HUES48 (cell line): ENCODE results near the gene LPAR3.
"Not testable (repeated sequence)": the region's sequence is repeated elsewhere in the genome, so short reads cannot be mapped to it uniquely, and the experiment has no call there.

ENCODE experiments used
- H3K27ac ChIP-seq: one replicate; pipeline ENCODE4 v1.7.0; 2013; ENCODE audit warnings: low read depth, low read length, inconsistent platforms
- H3K27me3 ChIP-seq: 2 replicates; pipeline ENCODE4 v1.6.1; 2013; ENCODE audit warnings: mild to moderate bottlenecking, low read length; ENCODE audit not compliant: control insufficient read depth, insufficient read depth
- H3K36me3 ChIP-seq: 2 replicates; pipeline ENCODE4 v1.6.1; 2013; ENCODE audit warnings: low read length; ENCODE audit not compliant: control insufficient read depth, insufficient read depth
- H3K4me1 ChIP-seq: 2 replicates; pipeline ENCODE4 v1.6.1; 2013; ENCODE audit warnings: mild to moderate bottlenecking, low read length; ENCODE audit not compliant: control insufficient read depth, insufficient read depth
- H3K4me3 ChIP-seq: 2 replicates; pipeline ENCODE4 v1.5.1; 2013; ENCODE audit warnings: mild to moderate bottlenecking, low read depth, low read length
- H3K9ac ChIP-seq: 2 replicates; pipeline ENCODE4 v1.6.1; 2013; ENCODE audit warnings: mild to moderate bottlenecking, low read depth, low read length, moderate library complexity
- H3K9me3 ChIP-seq: 2 replicates; pipeline ENCODE4 v1.6.1; 2013; ENCODE audit warnings: low read length; ENCODE audit not compliant: control insufficient read depth, insufficient read depth

LPAR3 gene

GRCh38 chr1:84928979-84929378 is 36.0 kb upstream of the LPAR3 start:
- H3K4me1 ChIP-seq: peaks cover 8% of the 10 kb centered on the region; the same call in 1 of the 2 replicates
- no peaks in the 10 kb centered on the region for H3K36me3 ChIP-seq
- no peak overlapping the region for H3K4me3 ChIP-seq
- no peaks in the 10 kb centered on the region for H3K27me3 ChIP-seq
- H3K27ac ChIP-seq: no peak overlapping the region
- no peak overlapping the region for H3K9ac ChIP-seq
- H3K9me3 ChIP-seq: no peaks in the 10 kb centered on the region

DNA sequence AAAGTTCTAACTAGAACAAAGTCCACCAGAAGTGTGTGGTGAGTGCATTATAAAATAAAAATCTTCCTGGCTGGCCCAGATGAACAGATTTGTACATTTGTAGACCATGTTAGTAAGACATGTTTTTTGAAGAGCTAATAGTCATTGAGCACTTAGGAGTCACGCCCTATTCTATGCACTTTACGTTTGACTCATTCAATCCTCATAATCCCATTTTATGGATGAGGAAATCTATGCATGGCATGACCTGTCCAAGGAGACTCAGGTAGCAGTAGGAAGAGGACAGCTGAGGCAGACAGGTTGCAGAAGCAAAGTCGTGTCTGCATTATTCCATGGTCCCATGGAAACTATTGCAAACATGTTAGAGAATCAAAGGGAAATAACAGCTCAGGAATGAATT is 30.3 kb upstream of the LPAR3 start:
- H3K9ac ChIP-seq: no peak overlapping the region
- no peak overlapping the region for H3K4me3 ChIP-seq
- H3K27ac ChIP-seq: no peak overlapping the region
- H3K27me3 ChIP-seq: no peaks in the 10 kb centered on the region
- H3K9me3 ChIP-seq: no peaks in the 10 kb centered on the region
- H3K4me1 ChIP-seq: no peaks in the 10 kb centered on the region
- H3K36me3 ChIP-seq: no peaks in the 10 kb centered on the region

DNA sequence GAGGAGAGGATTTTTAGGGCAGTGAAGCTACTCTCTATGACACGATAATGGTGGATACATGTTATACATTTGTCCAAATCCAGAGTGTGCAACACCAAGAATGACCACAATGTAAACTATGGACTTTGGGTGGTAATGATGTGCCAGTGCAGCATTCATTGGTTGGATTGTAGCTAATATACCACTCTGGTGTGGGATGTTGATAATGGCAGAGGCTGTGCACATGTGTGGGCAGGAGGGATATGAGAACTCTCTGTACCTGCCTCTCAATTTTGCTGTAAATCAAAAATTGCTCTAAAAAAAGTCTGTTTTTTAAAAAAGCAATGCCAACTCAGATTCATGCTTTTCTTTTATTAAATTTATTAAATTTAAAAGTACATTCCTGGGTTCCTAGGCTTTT is 27.2 kb upstream of the LPAR3 start:
- H3K27ac ChIP-seq: no peak overlapping the region
- H3K4me3 ChIP-seq: no peak overlapping the region
- H3K9me3 ChIP-seq: no peaks in the 10 kb centered on the region
- no peak overlapping the region for H3K9ac ChIP-seq
- no peaks in the 10 kb centered on the region for H3K36me3 ChIP-seq
- no peaks in the 10 kb centered on the region for H3K27me3 ChIP-seq
- no peaks in the 10 kb centered on the region for H3K4me1 ChIP-seq

GRCh38 chr1:84919461-84919970 is 26.5 kb upstream of the LPAR3 start:
- H3K9ac ChIP-seq: no peak overlapping the region
- no peak overlapping the region for H3K4me3 ChIP-seq
- no peak overlapping the region for H3K27ac ChIP-seq
- no peaks in the 10 kb centered on the region for H3K36me3 ChIP-seq
- H3K27me3 ChIP-seq: no peaks in the 10 kb centered on the region
- H3K9me3 ChIP-seq: no peaks in the 10 kb centered on the region
- H3K4me1 ChIP-seq: no peaks in the 10 kb centered on the region

DNA sequence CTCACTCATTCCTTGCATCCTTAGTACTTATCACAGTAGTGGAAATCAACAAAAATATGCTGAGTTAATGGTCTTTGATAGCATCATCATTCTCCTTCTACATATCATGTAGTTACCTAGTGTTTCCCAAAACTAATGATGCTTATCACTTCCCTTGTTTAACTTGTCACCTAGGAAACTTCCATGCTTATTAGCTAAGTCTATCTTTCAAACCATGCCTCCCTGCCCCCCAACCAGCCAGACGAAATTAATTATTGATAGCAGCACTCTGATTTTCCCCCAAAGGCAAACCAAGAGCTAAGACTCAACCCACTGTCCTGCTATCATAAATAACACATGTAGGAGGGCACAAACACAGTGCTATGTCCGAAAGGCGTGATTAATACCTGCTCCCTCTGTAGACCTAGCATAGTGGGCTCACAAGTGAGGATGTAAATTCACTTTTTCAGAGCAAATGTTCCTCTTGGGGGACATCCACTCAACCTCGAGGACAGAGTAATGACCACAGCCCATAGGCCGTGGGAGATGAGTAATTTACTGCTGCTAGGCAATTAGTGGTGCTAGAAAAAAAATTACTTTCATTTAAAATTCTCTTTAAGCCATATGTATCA is 25.8 kb upstream of the LPAR3 start:
- H3K4me3 ChIP-seq: no peak overlapping the region
- no peaks in the 10 kb centered on the region for H3K4me1 ChIP-seq
- no peaks in the 10 kb centered on the region for H3K27me3 ChIP-seq
- H3K36me3 ChIP-seq: no peaks in the 10 kb centered on the region
- no peak overlapping the region for H3K9ac ChIP-seq
- H3K27ac ChIP-seq: no peak overlapping the region
- no peaks in the 10 kb centered on the region for H3K9me3 ChIP-seq

GRCh38 chr1:84916897-84917296 is 23.9 kb upstream of the LPAR3 start:
- no peaks in the 10 kb centered on the region for H3K36me3 ChIP-seq
- no peak overlapping the region for H3K9ac ChIP-seq
- no peaks in the 10 kb centered on the region for H3K9me3 ChIP-seq
- H3K4me1 ChIP-seq: no peaks in the 10 kb centered on the region
- H3K27me3 ChIP-seq: no peaks in the 10 kb centered on the region
- H3K4me3 ChIP-seq: no peak overlapping the region
- no peak overlapping the region for H3K27ac ChIP-seq

- Histone ChIP-seq H3K4me3 (no peak overlapping the region), H3K27ac (no peak overlapping the region), H3K4me1 (no peaks in the 10 kb centered on the region), H3K36me3 (no peaks in the 10 kb centered on the region), H3K9ac (no peak overlapping the region), H3K9me3 (no peaks in the 10 kb centered on the region), H3K27me3 (no peaks in the 10 kb centered on the region)
These were observed 20.5 kb upstream of the LPAR3 start for GRCh38 chr1:84913555-84913892.

GRCh38 chr1:84912726-84913554 is 19.9 kb upstream of the LPAR3 start:
- Histone ChIP-seq H3K27me3 (no peaks in the 10 kb centered on the region), H3K9ac (no peak overlapping the region), H3K4me3 (no peak overlapping the region), H3K9me3 (no peaks in the 10 kb centered on the region), H3K36me3 (no peaks in the 10 kb centered on the region), H3K27ac (no peak overlapping the region), H3K4me1 (peaks cover under 1% of the 10 kb centered on the region; the same call in 1 of the 2 replicates)

DNA sequence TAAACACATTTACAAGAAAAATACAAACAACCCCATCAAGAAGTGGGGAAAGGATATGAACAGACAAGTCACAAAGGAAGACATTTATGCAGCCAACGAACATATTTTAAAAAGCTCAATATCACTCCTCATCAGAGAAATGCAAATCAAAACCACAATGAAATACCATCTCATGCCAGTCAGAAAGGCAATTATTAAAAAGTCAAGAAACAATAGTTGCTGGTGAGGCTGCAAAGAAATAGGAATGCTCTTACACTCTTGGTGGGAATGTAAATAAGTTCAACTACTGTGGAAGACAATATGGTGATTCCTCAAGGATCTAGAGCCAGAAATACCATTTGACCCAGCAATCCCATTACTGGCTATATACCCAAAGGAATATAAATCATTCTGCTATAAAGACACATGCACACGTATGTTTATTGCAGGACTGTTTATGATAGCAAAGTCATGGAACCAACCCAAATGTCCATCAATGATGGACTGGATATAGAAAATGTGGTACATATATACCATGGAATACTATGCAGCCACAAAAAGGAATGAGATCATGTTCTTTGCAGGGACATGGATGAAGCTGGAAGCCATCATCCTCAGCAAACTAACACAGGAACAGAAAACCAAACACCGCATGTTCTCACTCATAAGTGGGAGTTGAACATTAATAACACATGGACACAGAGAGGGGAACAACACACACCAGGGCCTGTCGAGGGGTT is 15.9 kb upstream of the LPAR3 start:
- not testable (repeated sequence) for H3K4me3 ChIP-seq, H3K27me3 ChIP-seq, H3K9me3 ChIP-seq, H3K27ac ChIP-seq, H3K9ac ChIP-seq, H3K36me3 ChIP-seq
- peaks cover 11% of the 10 kb centered on the region for H3K4me1 ChIP-seq

DNA sequence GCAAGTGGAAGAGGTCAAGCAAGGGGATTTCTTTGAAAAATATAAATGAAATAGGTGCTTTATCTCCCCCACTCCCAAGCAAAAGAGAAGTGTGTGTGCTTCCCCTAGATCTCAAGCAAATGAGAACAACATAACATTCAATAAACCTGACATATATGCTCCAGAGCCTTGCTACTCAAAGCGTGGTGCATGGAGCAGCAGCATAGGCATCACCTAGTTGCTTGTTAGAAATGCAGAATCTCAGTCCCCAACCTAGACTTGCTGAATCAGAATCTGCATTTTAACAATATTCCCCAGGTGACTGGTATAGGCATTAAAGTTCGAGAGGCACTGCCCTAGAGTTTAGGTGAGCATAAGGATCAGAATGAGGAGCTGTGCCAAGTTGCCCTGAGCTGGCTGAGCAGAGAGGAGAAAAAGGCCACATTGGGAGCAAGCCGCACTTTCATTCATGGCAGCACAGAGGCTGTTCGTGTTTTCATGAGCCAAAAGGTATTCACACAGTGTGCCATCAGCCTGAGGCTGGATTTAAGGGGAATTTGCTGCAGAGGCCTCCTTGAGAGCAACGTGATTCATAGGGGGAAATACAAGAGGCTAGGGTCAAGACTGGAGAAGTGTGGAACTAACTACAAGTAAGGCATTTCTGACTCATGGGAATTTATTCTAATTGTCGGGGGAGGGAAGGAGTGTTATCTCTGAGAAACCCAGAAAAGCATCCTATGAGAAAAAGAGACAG is 14.3 kb upstream of the LPAR3 start:
- Histone ChIP-seq H3K9me3 (no peaks in the 10 kb centered on the region), H3K4me1 (peaks cover 11% of the 10 kb centered on the region), H3K27me3 (no peaks in the 10 kb centered on the region), H3K9ac (0 out of 2 replicates have a peak overlapping the region, but pooled peaks have one; percentile 3), H3K27ac (peak overlapping the region; percentile 44), H3K36me3 (no peaks in the 10 kb centered on the region), H3K4me3 (no peak overlapping the region)
